Panc1 (cell line): ENCODE measurements around the gene KRTAP4-1.

ENCODE experiments used
- POLR2AphosphoS5 ChIP-seq: IDR thresholded peaks from 2 replicates; pipeline ENCODE4 v1.6.1; 2012; ENCODE audit warnings: mild to moderate bottlenecking, low read depth, low read length, moderate library complexity
- SIN3A ChIP-seq: IDR thresholded peaks from 2 replicates; pipeline ENCODE4 v1.6.1; 2012; ENCODE audit warnings: low read depth, mild to moderate bottlenecking, low read length, moderate library complexity, borderline replicate concordance; ENCODE audit not compliant: insufficient read depth
- TCF7L2 ChIP-seq: IDR thresholded peaks from 2 replicates; pipeline ENCODE4 v1.6.1; 2011; ENCODE audit warnings: mild to moderate bottlenecking, low read depth, low read length, inconsistent platforms
- TF ChIP-seq, protein P1 (sequence below), 2 experiments: IDR thresholded peaks; 2 replicates each; pipeline ENCODE4 v1.6.1; 2011 to 2012; ENCODE audit warnings: low read depth in 2 of 2, control low read depth in 1 of 2, low read length in 1 of 2, mild to moderate bottlenecking in 1 of 2, moderate library complexity in 1 of 2; ENCODE audit not compliant: insufficient read depth in 1 of 2
- TF ChIP-seq, protein P2 (sequence below): fragments of 450-650 bp; IDR thresholded peaks from 2 replicates; pipeline ENCODE4 v1.5.1; 2017; ENCODE audit warnings: mild to moderate bottlenecking

DNA sequence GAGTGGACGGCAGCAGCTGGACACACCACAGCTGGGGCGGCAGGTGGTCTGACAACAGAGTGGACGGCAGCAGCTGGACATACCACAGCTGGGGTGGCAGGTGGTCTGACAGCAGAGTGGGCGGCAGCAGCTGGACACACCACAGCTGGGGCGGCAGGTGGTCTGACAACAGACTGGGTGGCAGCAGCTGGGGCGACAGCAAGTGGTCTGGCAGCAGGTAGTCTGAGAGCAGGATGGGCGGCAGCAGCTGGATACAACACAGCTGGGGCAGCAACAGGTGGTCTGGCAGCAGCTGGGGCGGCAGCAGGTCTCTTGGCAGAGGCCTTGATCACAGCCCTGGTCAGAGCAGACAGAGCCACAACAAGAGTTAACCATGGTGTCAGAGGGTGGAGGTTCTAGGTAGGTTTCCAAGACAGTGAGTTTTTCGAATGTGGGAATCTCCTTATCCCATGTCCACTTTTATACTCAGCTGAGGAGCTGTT lies at the start of gene KRTAP4-1:
- TF ChIP-seq POLR2AphosphoS5 (no peak), TCF7L2 (no peak), SIN3A (no peak)
- TF ChIP-seq, protein P1, sequence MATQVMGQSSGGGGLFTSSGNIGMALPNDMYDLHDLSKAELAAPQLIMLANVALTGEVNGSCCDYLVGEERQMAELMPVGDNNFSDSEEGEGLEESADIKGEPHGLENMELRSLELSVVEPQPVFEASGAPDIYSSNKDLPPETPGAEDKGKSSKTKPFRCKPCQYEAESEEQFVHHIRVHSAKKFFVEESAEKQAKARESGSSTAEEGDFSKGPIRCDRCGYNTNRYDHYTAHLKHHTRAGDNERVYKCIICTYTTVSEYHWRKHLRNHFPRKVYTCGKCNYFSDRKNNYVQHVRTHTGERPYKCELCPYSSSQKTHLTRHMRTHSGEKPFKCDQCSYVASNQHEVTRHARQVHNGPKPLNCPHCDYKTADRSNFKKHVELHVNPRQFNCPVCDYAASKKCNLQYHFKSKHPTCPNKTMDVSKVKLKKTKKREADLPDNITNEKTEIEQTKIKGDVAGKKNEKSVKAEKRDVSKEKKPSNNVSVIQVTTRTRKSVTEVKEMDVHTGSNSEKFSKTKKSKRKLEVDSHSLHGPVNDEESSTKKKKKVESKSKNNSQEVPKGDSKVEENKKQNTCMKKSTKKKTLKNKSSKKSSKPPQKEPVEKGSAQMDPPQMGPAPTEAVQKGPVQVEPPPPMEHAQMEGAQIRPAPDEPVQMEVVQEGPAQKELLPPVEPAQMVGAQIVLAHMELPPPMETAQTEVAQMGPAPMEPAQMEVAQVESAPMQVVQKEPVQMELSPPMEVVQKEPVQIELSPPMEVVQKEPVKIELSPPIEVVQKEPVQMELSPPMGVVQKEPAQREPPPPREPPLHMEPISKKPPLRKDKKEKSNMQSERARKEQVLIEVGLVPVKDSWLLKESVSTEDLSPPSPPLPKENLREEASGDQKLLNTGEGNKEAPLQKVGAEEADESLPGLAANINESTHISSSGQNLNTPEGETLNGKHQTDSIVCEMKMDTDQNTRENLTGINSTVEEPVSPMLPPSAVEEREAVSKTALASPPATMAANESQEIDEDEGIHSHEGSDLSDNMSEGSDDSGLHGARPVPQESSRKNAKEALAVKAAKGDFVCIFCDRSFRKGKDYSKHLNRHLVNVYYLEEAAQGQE (IDR thresholded peaks at IDR 0.05; ENCODE audit: insufficient read depth in 1 of 2, low read depth in 2 of 2, low read length in 1 of 2), result no peak
- TF ChIP-seq, protein P2, sequence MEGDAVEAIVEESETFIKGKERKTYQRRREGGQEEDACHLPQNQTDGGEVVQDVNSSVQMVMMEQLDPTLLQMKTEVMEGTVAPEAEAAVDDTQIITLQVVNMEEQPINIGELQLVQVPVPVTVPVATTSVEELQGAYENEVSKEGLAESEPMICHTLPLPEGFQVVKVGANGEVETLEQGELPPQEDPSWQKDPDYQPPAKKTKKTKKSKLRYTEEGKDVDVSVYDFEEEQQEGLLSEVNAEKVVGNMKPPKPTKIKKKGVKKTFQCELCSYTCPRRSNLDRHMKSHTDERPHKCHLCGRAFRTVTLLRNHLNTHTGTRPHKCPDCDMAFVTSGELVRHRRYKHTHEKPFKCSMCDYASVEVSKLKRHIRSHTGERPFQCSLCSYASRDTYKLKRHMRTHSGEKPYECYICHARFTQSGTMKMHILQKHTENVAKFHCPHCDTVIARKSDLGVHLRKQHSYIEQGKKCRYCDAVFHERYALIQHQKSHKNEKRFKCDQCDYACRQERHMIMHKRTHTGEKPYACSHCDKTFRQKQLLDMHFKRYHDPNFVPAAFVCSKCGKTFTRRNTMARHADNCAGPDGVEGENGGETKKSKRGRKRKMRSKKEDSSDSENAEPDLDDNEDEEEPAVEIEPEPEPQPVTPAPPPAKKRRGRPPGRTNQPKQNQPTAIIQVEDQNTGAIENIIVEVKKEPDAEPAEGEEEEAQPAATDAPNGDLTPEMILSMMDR, result no peak
